ENCODE data around the gene LMX1B.

LMX1B gene

GRCh38 chr9:126581893-126582292 lies 31.8 kb upstream of the LMX1B start:
- H3K4me3 ChIP-seq (ENCODE audit: low read length): no peak overlapping the region
- no peak for DNase-seq (ENCODE audit: low read depth)
- TF ChIP-seq, protein P1, sequence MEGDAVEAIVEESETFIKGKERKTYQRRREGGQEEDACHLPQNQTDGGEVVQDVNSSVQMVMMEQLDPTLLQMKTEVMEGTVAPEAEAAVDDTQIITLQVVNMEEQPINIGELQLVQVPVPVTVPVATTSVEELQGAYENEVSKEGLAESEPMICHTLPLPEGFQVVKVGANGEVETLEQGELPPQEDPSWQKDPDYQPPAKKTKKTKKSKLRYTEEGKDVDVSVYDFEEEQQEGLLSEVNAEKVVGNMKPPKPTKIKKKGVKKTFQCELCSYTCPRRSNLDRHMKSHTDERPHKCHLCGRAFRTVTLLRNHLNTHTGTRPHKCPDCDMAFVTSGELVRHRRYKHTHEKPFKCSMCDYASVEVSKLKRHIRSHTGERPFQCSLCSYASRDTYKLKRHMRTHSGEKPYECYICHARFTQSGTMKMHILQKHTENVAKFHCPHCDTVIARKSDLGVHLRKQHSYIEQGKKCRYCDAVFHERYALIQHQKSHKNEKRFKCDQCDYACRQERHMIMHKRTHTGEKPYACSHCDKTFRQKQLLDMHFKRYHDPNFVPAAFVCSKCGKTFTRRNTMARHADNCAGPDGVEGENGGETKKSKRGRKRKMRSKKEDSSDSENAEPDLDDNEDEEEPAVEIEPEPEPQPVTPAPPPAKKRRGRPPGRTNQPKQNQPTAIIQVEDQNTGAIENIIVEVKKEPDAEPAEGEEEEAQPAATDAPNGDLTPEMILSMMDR (conservative IDR thresholded peaks at IDR 0.05; ENCODE audit: low read depth, low read length): no peak

DNA sequence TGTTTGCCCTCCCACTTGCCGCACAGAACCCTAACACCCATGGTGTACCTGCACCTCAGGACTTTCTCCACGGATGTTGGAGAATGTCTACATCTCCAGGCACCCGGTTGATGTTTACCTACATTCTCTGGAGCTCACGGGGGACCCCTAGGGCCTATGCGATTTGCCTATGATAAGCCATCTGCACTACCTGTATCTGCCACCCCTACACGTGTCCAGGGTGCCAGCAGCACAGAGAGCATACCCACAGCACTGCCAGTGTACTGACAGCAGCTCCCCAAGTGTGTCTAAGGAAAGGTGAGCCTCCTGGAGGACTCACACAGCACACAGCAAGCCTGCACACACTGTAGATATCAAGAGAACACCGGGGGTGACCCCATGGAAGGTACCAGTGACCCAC lies 31.3 kb upstream of the LMX1B start:
- H3K4me3 ChIP-seq (ENCODE audit: low read length): no peak overlapping the region
- no peak for DNase-seq (ENCODE audit: low read depth)
- TF ChIP-seq, protein P1 (conservative IDR thresholded peaks at IDR 0.05; ENCODE audit: low read depth, low read length): no peak

- no peak overlapping the region for H3K4me3 ChIP-seq (ENCODE audit: low read length)
- TF ChIP-seq, protein P1 (conservative IDR thresholded peaks at IDR 0.05; ENCODE audit: low read depth, low read length): no peak
- DNase-seq (ENCODE audit: low read depth): no peak
Measured at GRCh38 chr9:126583144-126583760, 30.5 kb upstream of the LMX1B start.

GRCh38 chr9:126584611-126585010 lies 29.1 kb upstream of the LMX1B start:
- no peak overlapping the region for H3K4me3 ChIP-seq (ENCODE audit: low read length)
- no peak for DNase-seq (ENCODE audit: low read depth)
- TF ChIP-seq, protein P1 (conservative IDR thresholded peaks at IDR 0.05; ENCODE audit: low read depth, low read length): no peak

GRCh38 chr9:126586236-126586635 lies 27.5 kb upstream of the LMX1B start:
- TF ChIP-seq, protein P1 (conservative IDR thresholded peaks at IDR 0.05; ENCODE audit: low read depth, low read length): no peak
- DNase-seq (ENCODE audit: low read depth): no peak
- H3K4me3 ChIP-seq (ENCODE audit: low read length): no peak overlapping the region

DNA sequence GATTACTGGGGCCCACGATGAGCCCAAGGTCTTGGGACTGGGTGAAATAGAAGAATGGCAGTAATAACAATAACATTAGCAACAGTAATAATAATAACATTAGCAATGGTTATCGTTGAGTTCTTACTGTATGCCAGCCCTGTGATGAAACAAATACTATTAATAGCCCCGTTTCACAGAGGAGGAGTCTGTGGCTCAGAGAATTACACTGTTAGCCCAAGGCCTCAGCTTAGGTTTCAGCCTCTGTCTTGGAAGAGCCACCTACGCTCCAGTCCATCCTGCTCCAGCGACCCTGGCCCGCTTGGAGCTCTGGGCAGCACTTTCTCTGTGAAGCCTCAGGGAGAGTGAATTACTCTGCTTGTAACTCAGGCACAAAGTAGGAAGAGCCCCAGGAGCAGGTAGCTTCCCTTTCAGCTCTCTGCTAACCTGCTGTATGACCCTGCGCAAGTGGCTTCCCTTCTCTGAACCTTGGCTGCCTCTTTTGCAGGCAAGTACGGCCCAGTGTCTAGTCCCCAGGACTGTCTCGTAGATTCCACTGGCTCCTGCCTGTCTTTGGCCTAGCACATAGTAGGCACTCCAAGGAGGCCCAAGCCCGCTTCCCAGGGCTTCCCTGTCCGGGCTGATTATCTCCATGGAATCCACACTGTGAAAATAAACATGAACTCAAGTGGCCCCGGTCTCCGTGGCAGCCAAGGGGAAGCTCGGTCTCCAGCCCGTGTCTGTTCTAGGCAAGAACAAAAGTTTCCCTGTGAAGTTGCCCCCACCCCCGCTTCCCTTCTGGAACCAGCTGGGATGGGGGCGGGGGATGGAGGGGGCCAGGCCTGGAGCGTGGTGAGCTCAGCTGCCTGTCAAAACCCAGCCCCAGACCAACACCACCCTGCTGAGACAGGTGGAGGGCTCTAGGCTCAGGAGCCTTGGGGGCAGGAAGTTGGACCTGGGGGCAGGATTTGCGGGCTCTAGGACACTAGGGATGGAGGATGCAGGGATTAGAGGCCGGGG lies 26.2 kb upstream of the LMX1B start:
- no peak overlapping the region for H3K4me3 ChIP-seq (ENCODE audit: low read length)
- peak; percentile 16 for DNase-seq (ENCODE audit: low read depth)
- TF ChIP-seq, protein P1 (conservative IDR thresholded peaks at IDR 0.05; ENCODE audit: low read depth, low read length): no peak

All from retinal pigment epithelial cell (primary cell).